IMR-90 (cell line): ENCODE measurements around the gene FAM131C.
"Not testable (repeated sequence)": the region's sequence is repeated elsewhere in the genome, so short reads cannot be mapped to it uniquely, and the experiment has no call there.

Experiments used
- CEBPB ChIP-seq: IDR thresholded peaks from 2 replicates; pipeline ENCODE4 v1.6.1; 2012; ENCODE audit warnings: low read depth, low read length, improper control_type of control experiment
- RFX5 ChIP-seq: IDR thresholded peaks from 2 replicates; pipeline ENCODE4 v1.8.0; 2012; ENCODE audit warnings: low read depth, mild to moderate bottlenecking, low read length, moderate library complexity

- TF ChIP-seq CEBPB, RFX5: not testable (repeated sequence)
Observed at GRCh38 chr1:16062687-16063075, 10.8 kb downstream of the FAM131C start.
